Fibroblast of the conjunctiva (primary cell): ENCODE data around the gene VWC2L.

ENCODE experiments used
- DNase-seq: peaks from one replicate; pipeline ENCODE4 v3.0.0-alpha.2; 2010; ENCODE audit warnings: low read depth

Gene VWC2L

GRCh38 chr2:214593727-214594126 is 182.9 kb downstream of the VWC2L start:
- peak; percentile 16 for DNase-seq

DNA sequence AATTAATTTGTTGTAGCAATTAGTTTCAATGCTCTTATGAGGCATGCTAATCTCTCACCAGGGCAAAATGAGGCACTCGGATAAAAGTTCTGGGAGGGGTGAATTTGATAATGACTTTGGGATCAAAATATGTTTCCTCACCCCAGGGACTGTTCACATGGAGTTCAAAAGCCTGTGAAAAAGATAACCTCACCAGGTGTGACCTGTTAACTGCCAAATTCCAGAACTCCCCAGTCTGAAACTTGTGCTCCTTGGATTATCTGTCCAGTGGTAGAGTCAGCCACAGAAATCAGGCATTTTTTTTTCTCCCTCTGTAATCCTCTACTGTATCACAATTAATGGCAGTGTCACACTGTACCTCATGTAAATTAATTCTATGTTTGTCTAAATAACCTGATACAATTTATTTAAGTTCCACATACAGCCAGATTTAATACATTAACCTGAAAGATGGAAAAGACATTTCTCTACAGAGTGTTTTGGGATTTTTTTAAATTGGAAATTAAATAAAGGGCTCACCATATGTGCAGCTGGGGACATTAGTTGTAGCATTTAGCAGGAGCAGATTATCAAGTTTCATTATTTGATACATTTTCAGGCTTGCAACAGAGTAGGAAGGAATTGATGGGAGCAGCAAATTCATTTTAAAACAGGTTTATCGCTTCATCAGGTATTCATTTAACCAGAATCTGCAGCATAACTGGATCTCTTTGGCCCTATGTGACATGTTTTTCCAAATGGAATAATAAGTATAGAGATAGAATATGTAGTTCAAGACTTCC is 191.2 kb downstream of the VWC2L start:
- DNase-seq: no peak

DNA sequence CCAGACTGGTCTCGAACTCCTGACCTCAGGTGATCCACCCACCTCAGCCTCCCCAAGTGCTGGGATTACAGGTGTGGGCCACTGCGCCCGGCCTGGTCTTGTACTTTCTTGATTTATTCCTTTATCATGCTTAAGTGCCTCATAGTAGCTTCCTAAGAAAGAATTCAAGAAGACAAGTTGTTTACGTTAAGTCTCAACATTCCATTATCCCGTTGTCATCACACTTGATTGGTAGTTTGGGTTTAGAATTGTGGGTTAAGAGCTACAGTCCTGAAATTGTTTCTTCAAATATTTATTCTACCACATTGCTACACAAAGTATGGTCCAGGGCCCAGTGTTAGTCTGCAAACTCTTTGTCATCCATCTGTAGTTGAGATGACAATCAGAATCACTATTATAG is 194.0 kb downstream of the VWC2L start:
- no peak for DNase-seq

- DNase-seq: no peak
These were observed 196.2 kb downstream of the VWC2L start for GRCh38 chr2:214607051-214607450.

DNA sequence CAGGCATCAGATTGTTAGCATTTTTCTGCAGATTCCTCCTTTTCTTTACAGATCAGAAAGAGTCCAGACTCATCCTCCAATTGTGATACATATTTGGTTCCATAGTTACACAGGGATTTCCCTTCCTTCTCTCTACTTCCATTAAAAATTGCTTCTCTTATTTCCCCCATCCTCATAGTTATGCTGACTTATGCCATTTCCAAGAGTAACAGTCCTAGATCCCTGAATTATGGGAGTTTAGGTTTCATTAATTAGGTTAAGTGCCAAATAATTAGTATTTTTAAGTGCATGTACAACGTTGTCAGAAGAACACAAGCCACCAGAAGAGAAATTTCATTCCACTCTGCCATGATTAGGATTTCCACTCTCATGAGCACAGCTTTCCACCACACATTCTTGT is 200.2 kb downstream of the VWC2L start:
- no peak for DNase-seq

DNA sequence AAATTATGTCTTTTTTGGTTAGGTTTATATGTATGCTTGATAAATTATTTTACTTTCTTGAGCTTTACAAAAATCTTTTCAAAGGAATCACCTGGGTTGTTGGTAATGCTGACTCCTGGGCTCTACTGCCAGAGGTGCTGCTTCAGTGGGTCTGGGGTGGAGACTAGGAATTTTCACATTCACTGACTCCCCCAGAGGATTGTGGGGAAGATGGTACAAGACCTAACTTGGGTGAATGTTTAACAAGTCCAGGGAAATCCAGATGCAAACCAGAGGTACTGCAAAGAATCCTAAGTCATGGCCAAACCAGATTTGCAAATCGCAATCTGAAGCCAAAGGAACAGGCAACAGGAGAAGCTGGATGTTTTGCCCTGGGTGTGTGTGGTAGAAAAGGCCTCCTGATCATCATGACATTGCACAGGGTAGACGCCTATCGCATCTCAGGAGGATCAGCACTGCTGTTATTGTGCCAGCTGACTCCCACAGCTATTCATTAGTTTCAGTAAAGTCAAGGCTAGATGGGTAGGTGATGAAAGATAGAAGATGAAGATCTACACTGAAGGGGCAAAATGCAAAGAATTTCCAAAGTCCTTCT is 213.4 kb downstream of the VWC2L start:
- no peak for DNase-seq

GRCh38 chr2:214628091-214628490 is 217.2 kb downstream of the VWC2L start:
- DNase-seq: no peak
